Testis (tissue), 3 donors: ENCODE measurements around the gene LOXL3. TPM values are rescaled to one million over a fixed set of nuclear protein-coding genes. Genes with fewer than 3 reads are reported as not detected.

Experiments used
- DNase-seq: peaks from one replicate; pipeline ENCODE4 v3.0.0-alpha.2; 2019
- H3K27ac ChIP-seq, 2 donors: fragments of 200-600 bp; sonication (generic); one replicate each; pipeline ENCODE4 v1.5.1; 2019
- H3K27me3 ChIP-seq: fragments of 200-600 bp; sonication (generic); one replicate; pipeline ENCODE4 v1.5.1; 2019
- H3K36me3 ChIP-seq: fragments of 200-600 bp; sonication (generic); one replicate; pipeline ENCODE4 v1.5.1; 2017; ENCODE audit warnings: low read depth; ENCODE audit errors: missing control alignments
- H3K4me1 ChIP-seq: fragments of 200-600 bp; sonication (generic); one replicate; pipeline ENCODE4 v1.5.1; 2019
- H3K4me3 ChIP-seq, 2 donors: fragments of 200-600 bp; sonication (generic); one replicate each; pipeline ENCODE4 v1.5.1; 2017 to 2019
- H3K9me3 ChIP-seq: fragments of 200-600 bp; sonication (generic); one replicate; pipeline ENCODE4 v1.5.1; 2017
- POLR2A ChIP-seq: fragments of 450-650 bp; IDR thresholded peaks from one replicate; pipeline ENCODE4 v1.6.1; 2017; ENCODE audit warnings: antibody characterized with exemption, mild to moderate bottlenecking, moderate library complexity
- WGBS, 2 donors: methylation state at CpG; one replicate each; pipeline ENCODE4 v1.1.5; 2018; 5-methylcytosine and 5-hydroxymethylcytosine counted together
- intact Hi-C: fragments of 100-400 bp; cut with DNase I; formaldehyde crosslinking; loops from one replicate; pipeline ENCODE4 v1.15.1; 2023; ENCODE audit warnings: low total_unique reads
- polyA plus RNA-seq: library from polyadenylated mRNA; stranded (reverse); fragments of 350-450 nt; fragmentation: Illumina TruSeq; extraction: RNeasy Lipid Tissue Mini Kit (QIAGEN cat#74804); gene quantifications from one replicate; pipeline ENCODE4 v1.2.3, GENCODE V29; 2014; ENCODE audit warnings: low read depth, low replicate concordance; ENCODE audit not compliant: insufficient read depth
- total RNA-seq, 2 donors: library from RNA; depleted of rRNA; stranded (reverse); fragments of >200 nt; gene quantifications; one replicate each; pipeline ENCODE4 v1.2.3, GENCODE V29; 2016
- TF ChIP-seq, protein P1 (sequence below), 3 experiments: fragments of 450-650 bp in 2 of 3; fragments of 200-600 bp in 1 of 3; sonication (generic) in 1 of 3; IDR thresholded peaks; one replicate each; pipeline ENCODE4 v1.5.1; 2016 to 2019; ENCODE audit warnings: antibody characterized with exemption in 3 of 3, mild to moderate bottlenecking in 2 of 3, moderate library complexity in 1 of 3

LOXL3 gene
- total and polyA plus RNA-seq, 3 donors from 2014 or later, result 10.5 to 15.2 (median 13.1) TPM

DNA sequence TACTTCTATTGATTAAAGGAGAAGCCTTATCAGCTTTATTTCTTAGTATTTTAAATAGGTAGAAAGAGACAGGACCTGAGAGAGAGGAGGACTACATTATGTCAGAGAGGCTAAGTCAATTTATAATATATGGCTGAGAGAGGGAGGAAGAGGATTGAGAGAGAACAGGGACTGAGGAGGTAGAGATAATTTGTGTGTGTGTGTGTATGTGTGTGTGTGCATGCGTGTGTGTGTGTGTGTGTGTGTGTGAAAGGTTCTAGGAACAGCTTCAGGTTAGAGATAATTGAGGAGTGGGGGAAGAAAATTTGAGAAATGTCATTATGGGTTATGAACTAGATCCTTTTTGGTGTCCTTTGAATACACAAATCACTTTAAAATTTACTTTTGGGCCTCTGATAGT lies 15.9 kb upstream of the LOXL3 start:
- intact Hi-C loops, result no loop called here
- 69 to 96% methylated on average over 1 of the region's 1 CpG for WGBS, 2 donors
- no peak for DNase-seq
- Histone ChIP-seq H3K4me3 (no peak overlapping the region), H3K9me3 (no peaks in the 10 kb centered on the region), H3K36me3 (no peaks in the 10 kb centered on the region), H3K27me3 (no peaks in the 10 kb centered on the region), H3K27ac (no peak overlapping the region), H3K4me1 (no peaks in the 10 kb centered on the region)
- TF ChIP-seq, protein P1, sequence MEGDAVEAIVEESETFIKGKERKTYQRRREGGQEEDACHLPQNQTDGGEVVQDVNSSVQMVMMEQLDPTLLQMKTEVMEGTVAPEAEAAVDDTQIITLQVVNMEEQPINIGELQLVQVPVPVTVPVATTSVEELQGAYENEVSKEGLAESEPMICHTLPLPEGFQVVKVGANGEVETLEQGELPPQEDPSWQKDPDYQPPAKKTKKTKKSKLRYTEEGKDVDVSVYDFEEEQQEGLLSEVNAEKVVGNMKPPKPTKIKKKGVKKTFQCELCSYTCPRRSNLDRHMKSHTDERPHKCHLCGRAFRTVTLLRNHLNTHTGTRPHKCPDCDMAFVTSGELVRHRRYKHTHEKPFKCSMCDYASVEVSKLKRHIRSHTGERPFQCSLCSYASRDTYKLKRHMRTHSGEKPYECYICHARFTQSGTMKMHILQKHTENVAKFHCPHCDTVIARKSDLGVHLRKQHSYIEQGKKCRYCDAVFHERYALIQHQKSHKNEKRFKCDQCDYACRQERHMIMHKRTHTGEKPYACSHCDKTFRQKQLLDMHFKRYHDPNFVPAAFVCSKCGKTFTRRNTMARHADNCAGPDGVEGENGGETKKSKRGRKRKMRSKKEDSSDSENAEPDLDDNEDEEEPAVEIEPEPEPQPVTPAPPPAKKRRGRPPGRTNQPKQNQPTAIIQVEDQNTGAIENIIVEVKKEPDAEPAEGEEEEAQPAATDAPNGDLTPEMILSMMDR (IDR thresholded peaks at IDR 0.05), result no peak

DNA sequence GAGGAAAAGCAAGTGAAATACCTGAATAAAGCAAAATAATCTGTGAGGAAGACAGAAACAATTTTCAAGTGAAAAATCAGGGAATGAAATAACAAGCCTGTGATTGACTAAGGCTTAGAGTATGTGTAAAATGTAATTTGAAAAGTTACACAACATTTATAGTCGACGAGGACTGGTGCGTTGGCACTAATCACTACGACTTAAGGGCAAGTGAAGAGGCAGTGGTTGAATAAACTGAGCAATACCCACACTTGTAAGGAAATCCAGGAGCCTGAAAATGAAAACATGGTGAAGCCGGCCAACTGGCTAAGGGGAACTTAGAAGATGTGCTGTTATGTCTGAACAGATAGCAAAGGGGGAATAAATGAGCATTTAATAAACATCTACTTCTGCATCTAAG lies 14.1 kb upstream of the LOXL3 start:
- no peaks in the 10 kb centered on the region for H3K36me3 ChIP-seq
- H3K27ac ChIP-seq, result no peak overlapping the region
- H3K9me3 ChIP-seq, result no peaks in the 10 kb centered on the region
- intact Hi-C loops, result no loop called here
- no peak for DNase-seq
- no peaks in the 10 kb centered on the region for H3K4me1 ChIP-seq
- 85 to 95% methylated on average over 5 of the region's 5 CpGs for WGBS, 2 donors
- H3K4me3 ChIP-seq, result no peak overlapping the region
- no peak for TF ChIP-seq POLR2A
- TF ChIP-seq, protein P1 (IDR thresholded peaks at IDR 0.05), result no peak
- H3K27me3 ChIP-seq, result no peaks in the 10 kb centered on the region

DNA sequence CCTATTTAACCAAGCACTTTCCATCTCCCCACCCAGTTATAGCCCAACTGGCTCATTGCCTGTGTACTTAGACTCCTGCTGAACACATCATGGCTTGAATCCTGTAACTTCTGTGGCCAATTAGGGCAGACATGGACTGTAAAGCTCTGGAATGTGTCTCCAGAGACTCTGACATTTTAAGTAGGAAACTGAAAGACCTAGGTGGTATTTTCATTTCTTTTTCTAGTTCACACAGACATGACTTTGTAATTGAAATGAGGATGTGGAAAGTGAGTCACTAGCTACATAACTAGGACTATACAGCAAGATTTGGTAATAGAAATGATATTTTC lies 13.0 kb upstream of the LOXL3 start:
- Histone ChIP-seq H3K27ac (no peak overlapping the region), H3K4me3 (no peak overlapping the region), H3K27me3 (no peaks in the 10 kb centered on the region), H3K36me3 (no peaks in the 10 kb centered on the region), H3K9me3 (no peaks in the 10 kb centered on the region), H3K4me1 (no peaks in the 10 kb centered on the region)
- TF ChIP-seq, protein P1 (IDR thresholded peaks at IDR 0.05), result no peak
- TF ChIP-seq POLR2A, result no peak
- DNase-seq, result no peak
- intact Hi-C loops, result no loop called here

DNA sequence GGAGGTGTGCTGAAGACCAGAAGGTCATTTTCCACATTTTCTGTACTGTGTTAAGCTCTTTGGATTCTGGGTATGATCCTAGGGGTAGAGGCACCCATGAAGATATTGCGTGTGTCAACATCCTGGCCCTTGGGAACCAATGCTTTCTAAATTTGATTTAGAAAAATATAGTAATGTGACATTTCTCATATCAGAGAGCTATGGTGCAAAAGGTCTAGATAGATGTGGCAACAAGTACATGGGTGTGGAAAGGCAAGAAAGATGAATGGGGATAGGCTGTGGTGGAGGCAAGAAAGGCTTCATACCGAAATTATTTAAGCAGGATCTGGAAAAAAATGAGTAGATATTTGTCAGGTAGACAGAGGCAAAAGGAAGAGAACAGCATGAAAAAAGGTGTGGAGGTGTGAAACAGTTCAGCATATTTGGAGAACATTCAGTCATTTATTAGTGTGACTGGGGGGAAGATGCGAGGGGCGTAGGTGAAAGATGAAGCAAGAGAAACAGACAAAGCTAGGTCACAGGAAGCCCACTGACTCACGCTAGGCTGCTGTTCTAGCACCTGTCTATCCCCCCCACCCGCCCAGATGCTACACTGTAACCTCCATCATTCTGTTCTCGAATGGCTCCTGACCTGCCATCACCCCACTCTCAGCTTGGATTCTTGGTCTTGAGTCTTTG lies 12.5 kb upstream of the LOXL3 start:
- DNase-seq, result no peak
- Histone ChIP-seq H3K27ac (no peak overlapping the region), H3K4me1 (no peaks in the 10 kb centered on the region), H3K4me3 (no peak overlapping the region), H3K36me3 (no peaks in the 10 kb centered on the region), H3K9me3 (no peaks in the 10 kb centered on the region), H3K27me3 (no peaks in the 10 kb centered on the region)
- intact Hi-C loops, result no loop called here
- TF ChIP-seq, protein P1 (IDR thresholded peaks at IDR 0.05), result no peak
- no peak for TF ChIP-seq POLR2A
- WGBS, 2 donors, result 77 to 80% methylated on average over 7 of the region's 7 CpGs

DNA sequence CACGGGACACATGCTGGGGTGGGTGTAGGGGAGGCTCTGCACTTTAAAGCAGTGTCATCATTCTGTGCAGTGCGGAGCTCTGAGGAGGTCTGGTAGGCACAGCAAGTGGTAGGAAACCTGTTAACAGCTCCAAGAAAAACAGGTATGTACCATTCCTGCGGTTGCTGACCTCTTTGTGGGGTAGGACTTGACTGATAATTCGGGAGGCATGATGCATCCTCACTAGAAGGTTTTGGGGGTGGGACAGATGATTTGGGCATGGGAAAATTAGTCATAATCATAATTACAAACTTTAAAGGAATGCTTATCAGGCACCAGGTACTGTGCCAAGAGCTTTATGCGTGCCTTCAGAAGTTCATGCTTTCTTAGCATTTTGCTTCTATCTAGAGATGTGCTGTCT lies 10.5 kb upstream of the LOXL3 start:
- no peak for DNase-seq
- Histone ChIP-seq H3K4me1 (peaks cover 4% of the 10 kb centered on the region), H3K4me3 (no peak overlapping the region), H3K9me3 (no peaks in the 10 kb centered on the region), H3K36me3 (no peaks in the 10 kb centered on the region), H3K27ac (no peak overlapping the region), H3K27me3 (no peaks in the 10 kb centered on the region)
- intact Hi-C loops, result no loop called here
- 73 to 85% methylated on average over 5 of the region's 5 CpGs for WGBS, 2 donors
- no peak for TF ChIP-seq POLR2A
- TF ChIP-seq, protein P1 (IDR thresholded peaks at IDR 0.05), result no peak
